ENCODE measurements around the gene HNF1A. TPM values are rescaled to one million over a fixed set of nuclear protein-coding genes. Genes with fewer than 3 reads are reported as not detected.

Gene HNF1A
- total RNA-seq, 2 donors from 2014 or later, result 0.49 TPM; not detected in 1

- no peak for TF ChIP-seq CTCF (IDR thresholded peaks at IDR 0.05)
- ATAC-seq (ENCODE audit: insufficient number of reproducible peaks, low FRiP score, low read depth), result no peak
Observed at GRCh38 chr12:120932956-120933526, 45.3 kb upstream of the HNF1A start.

GRCh38 chr12:120933786-120934185, 44.6 kb upstream of the HNF1A start:
- Histone ChIP-seq H3K27me3 (replicated peaks; ENCODE audit: insufficient read depth) (no peaks in the 10 kb centered on the region), H3K4me3 (no peak overlapping the region), H3K36me3 (no peaks in the 10 kb centered on the region), H3K27ac (no peak overlapping the region), H3K9me3 (no peaks in the 10 kb centered on the region), H3K4me1 (ENCODE audit: control insufficient read depth in 1 of 2, low read depth in 2 of 2) (no peaks in the 10 kb centered on the region)
- no peak for TF ChIP-seq CTCF (IDR thresholded peaks at IDR 0.05)
- ATAC-seq (ENCODE audit: insufficient number of reproducible peaks, low FRiP score, low read depth) (no peak), DNase-seq (ENCODE audit: low spot score) (no peak)

More at GRCh38 chr12:120932956-120933526, 45.3 kb upstream of the HNF1A start:
- no peak for DNase-seq (ENCODE audit: low spot score)
- Histone ChIP-seq H3K27ac (no peak overlapping the region), H3K4me1 (ENCODE audit: control insufficient read depth in 1 of 2, low read depth in 2 of 2) (no peaks in the 10 kb centered on the region), H3K9me3 (no peaks in the 10 kb centered on the region), H3K27me3 (replicated peaks; ENCODE audit: insufficient read depth) (no peaks in the 10 kb centered on the region), H3K4me3 (no peak overlapping the region), H3K36me3 (no peaks in the 10 kb centered on the region)

- no peaks in the 10 kb centered on the region for H3K27me3 ChIP-seq (replicated peaks; ENCODE audit: insufficient read depth)
- H3K36me3 ChIP-seq, result no peaks in the 10 kb centered on the region
- no peak for TF ChIP-seq CTCF (IDR thresholded peaks at IDR 0.05)
- no peak overlapping the region for H3K4me3 ChIP-seq
- no peaks in the 10 kb centered on the region for H3K4me1 ChIP-seq (ENCODE audit: control insufficient read depth in 1 of 2, low read depth in 2 of 2)
- ATAC-seq (ENCODE audit: insufficient number of reproducible peaks, low FRiP score, low read depth) (no peak), DNase-seq (ENCODE audit: low spot score) (no peak)
- H3K27ac ChIP-seq, result no peak overlapping the region
- no peaks in the 10 kb centered on the region for H3K9me3 ChIP-seq
Observed at GRCh38 chr12:120936197-120936596, 42.1 kb upstream of the HNF1A start.

- Histone ChIP-seq H3K4me1 (ENCODE audit: control insufficient read depth in 1 of 2, low read depth in 2 of 2) (no peaks in the 10 kb centered on the region), H3K4me3 (no peak overlapping the region), H3K9me3 (no peaks in the 10 kb centered on the region), H3K27me3 (replicated peaks; ENCODE audit: insufficient read depth) (no peaks in the 10 kb centered on the region), H3K36me3 (no peaks in the 10 kb centered on the region), H3K27ac (no peak overlapping the region)
- no peak for DNase-seq (ENCODE audit: low spot score)
- TF ChIP-seq CTCF (IDR thresholded peaks at IDR 0.05), result no peak
- no peak for ATAC-seq (ENCODE audit: insufficient number of reproducible peaks, low FRiP score, low read depth)
Observed at GRCh38 chr12:120938496-120938895, 39.8 kb upstream of the HNF1A start.

- Histone ChIP-seq H3K4me1 (ENCODE audit: control insufficient read depth in 1 of 2, low read depth in 2 of 2) (no peaks in the 10 kb centered on the region), H3K27me3 (replicated peaks; ENCODE audit: insufficient read depth) (no peaks in the 10 kb centered on the region), H3K4me3 (no peak overlapping the region), H3K9me3 (no peaks in the 10 kb centered on the region), H3K36me3 (no peaks in the 10 kb centered on the region), H3K27ac (no peak overlapping the region)
- no peak for TF ChIP-seq CTCF (IDR thresholded peaks at IDR 0.05)
- ATAC-seq (ENCODE audit: insufficient number of reproducible peaks, low FRiP score, low read depth), result no peak
- DNase-seq (ENCODE audit: low spot score), result no peak
Observed at GRCh38 chr12:120939523-120939922, 38.8 kb upstream of the HNF1A start.

Data from thoracic aorta (tissue), 2 donors.